ENCODE measurements around the gene PGAP3.

PGAP3 gene

DNA sequence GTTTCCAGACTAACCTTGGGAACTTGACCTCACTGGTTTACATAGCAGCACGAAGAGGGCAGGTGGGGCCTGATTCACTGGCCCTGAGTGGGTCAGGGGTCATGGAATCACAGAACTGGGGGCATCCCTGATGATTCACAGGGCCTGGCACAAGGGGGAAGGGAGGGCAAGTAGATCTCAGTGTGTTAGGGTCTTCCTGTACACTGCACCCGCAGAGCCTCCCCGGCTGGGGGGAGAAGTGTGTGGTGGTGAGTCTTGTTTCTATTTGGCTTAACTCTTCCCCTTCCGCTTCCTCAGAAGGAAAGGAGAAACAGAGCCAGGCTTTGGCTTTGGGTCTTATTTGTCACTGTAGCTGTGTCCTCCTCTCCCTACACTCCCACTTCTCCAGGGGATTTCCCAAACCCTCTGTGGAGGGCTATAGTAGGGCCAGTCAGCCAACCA is 47.2 kb downstream of the PGAP3 start:
- in situ Hi-C loops (cut with MboI; ENCODE audit: low sequenced_read_pairs), result no loop called here

DNA sequence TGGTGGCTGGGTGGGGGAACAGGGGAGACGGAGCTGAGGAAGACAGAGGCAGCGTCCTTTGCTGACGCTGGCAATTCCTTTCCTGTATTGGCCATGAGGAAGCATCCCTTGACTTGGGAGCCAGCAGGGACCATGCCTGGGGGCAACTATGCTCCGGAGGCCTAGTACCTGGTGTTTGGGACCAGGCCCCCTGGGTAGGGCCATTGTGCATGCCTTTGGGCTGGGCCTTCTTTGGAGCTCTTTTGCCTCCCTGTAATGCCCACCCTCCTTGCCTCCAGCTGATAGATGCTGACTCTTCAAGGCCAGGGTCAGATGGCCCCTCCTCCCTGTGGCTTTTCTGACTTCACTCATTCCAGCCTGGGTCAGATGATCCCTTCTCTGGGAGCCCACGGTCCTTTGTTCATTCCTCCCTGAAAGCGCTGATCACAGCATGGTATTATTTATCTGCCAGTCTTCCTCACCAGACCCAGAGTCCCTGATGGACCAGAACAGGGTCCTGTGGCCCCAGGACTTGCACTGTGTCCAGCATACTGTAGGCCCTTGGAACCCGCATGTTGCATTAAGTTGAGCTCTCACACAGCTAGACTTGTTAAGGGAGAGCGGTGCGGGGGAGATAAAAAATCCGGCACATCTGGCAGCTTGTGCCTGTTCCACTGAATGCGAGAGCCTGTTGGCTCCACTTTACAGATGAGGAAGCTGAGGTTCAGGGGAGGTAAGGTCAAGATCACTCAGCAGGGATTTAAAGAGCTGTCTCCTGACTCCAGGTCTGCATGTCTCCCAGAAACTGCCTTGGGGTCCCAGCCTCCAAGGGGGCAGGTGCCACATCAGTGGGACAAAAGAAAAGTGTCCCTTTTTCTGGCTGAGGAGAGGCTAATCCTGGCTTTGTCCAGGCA is 48.0 kb downstream of the PGAP3 start:
- in situ Hi-C loops (cut with MboI; ENCODE audit: low sequenced_read_pairs), result no loop called here

DNA sequence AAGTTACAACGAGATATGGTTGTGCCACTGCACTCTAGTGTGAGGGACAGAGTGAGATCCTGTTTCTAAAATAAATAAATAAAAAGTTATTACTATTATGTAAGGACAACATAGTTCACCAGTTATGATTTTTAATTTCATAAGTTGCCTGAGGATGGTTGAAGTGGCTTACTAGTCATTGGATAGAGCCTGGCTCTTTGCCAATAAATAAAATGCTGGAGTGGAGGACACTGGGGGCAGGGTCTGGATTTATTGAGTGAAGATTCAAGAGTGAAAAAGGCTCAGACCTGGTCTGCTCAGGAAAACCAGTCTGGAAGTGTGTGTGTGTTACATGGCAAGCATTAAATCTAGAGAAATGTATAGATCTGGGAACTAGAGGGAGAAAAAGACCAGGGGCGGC is 48.8 kb downstream of the PGAP3 start:
- in situ Hi-C loops (cut with MboI; ENCODE audit: low sequenced_read_pairs), result no loop called here

DNA sequence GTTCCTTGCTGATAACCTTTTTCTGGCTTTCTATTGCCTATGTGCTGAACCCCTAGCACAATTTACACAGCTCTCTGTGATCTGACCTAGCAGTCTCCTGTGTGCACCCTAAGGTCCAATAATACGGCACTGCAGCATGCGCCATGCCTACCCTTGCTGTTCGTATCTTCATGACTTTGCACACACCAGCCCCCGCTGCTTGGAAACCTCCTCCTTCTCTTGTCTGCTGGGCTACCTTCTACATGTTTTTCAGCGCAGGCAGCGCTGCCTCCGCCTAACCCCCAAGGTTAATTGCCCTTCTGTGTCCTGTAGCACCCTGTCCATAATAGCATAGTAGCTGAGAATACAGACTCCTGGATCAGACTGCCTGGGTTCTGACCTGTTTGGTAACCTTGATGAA is 49.5 kb downstream of the PGAP3 start:
- in situ Hi-C loops (cut with MboI; ENCODE audit: low sequenced_read_pairs), result no loop called here

DNA sequence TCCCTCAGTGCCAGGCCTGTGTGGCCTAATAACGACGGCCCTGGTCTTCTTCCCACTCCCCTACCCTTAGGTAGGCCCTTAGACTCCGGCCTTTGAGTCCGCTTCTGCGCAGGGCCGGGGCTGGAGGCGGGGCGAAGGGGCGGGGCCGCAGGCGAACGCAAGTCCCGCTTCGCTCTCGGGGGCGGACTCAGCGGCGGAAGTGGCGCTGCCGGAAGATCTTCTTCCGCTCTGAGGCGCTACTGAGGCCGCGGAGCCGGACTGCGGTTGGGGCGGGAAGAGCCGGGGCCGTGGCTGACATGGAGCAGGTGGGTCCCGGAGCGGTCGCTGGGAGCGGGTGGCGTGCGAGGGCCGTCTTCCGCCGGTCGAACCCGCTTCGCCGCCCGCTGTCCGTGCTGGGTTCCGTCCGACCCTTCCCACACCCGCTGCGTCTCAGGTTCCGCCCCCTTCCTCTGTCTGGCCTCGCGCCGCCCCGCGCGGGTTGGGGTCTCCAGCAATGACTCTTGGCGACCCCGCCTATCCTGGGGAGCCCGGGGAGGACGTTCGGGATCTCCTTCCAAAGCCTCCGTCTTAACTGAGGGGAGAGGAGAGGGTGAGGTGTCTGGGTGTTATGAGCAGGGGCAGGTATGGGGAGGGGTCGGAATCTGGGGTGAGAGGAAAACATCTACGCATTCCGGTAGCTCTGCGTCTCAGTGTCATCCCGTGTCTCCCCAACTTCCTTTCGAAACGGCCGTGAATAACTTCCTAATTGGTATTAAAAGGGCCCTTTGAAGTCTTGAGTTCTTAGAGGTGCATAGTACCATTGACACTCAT is 50.7 kb downstream of the PGAP3 start, which contains the start of gene STARD3:
STARD3 (plus strand) TSS at position 218 of the 810 bp plus-strand sequence. CDS start 16,388 bp downstream, outside the sequence.
- in situ Hi-C loops (cut with MboI; ENCODE audit: low sequenced_read_pairs), result no loop called here

DNA sequence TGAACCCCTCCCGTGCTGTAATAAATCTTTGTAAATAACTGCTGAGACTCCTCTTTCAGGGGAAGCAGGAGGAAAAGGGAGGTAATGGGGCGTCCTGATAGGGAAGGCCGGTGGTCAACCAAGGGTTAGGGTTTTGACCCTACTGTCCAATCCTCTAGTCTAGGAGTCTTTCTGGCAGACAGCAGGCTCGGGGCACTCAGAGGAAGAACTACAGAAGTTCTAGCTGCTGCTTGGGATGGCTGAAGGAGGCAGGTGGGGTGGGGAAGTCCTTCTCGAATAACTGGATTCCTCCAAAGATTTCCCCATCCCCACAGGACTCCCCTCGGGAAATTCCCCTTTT is 51.3 kb downstream of the PGAP3 start:
- in situ Hi-C loops (cut with MboI; ENCODE audit: low sequenced_read_pairs), result no loop called here

DNA sequence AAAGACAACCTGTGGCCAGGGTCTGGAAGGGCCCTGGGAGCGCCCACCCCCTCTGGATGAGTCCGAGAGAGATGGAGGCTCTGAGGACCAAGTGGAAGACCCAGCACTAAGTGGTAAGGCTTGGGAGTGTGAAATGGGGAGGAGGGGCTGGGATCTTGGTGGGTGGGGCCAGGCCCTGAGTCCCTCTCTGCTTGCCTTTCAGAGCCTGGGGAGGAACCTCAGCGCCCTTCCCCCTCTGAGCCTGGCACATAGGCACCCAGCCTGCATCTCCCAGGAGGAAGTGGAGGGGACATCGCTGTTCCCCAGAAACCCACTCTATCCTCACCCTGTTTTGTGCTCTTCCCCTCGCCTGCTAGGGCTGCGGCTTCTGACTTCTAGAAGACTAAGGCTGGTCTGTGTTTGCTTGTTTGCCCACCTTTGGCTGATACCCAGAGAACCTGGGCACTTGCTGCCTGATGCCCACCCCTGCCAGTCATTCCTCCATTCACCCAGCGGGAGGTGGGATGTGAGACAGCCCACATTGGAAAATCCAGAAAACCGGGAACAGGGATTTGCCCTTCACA is 52.2 kb downstream of the PGAP3 start:
- in situ Hi-C loops (cut with MboI; ENCODE audit: low sequenced_read_pairs), result no loop called here

DNA sequence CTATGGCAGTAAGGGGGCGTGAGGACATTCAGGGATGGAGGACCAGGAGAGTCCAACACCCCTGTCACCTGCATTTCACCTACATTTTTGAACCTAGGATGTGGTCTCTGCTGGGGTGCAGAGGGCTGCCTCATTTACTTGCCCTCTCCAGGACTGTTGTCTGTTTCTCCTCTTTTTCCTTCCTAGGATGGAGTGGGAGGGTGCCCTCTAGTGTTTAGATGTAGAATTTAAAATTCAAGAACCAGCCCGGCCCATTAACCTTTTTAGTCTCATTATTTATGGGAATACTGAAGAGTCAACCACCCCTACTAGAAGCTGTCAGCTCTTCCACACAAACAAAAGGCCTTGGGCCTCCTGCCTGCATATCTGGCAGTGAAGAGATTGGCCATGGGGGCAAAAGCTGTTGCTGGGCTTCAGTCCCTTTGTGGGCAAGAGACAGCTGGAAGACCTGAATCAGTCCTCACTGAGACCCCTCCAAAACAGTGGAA is 53.4 kb downstream of the PGAP3 start:
- in situ Hi-C loops (cut with MboI; ENCODE audit: low sequenced_read_pairs), result no loop called here

DNA sequence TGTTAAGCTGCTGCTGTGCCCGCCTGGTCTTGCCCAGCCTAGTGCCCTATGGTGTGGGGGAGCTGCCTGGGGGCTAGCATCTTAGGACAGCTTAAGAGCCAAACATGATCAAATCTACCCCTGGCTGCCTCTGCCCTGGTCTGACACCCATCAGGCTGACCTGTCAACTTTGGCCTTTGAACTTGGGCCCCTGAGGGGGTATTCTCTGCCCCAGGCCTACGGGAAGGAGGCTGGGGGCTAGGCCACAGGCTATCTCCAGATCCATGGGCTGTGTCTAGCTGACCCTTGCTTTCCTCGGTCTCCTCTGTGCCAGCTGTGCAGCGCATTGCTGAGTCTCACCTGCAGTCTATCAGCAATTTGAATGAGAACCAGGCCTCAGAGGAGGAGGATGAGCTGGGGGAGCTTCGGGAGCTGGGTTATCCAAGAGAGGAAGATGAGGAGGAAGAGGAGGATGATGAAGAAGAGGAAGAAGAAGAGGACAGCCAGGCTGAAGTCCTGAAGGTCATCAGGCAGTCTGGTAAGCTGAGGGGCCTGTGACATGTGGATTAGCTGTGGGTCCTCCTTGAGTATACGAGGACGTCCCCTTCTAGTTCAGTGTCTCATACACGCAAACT is 54.2 kb downstream of the PGAP3 start:
- in situ Hi-C loops (cut with MboI; ENCODE audit: low sequenced_read_pairs), result no loop called here

DNA sequence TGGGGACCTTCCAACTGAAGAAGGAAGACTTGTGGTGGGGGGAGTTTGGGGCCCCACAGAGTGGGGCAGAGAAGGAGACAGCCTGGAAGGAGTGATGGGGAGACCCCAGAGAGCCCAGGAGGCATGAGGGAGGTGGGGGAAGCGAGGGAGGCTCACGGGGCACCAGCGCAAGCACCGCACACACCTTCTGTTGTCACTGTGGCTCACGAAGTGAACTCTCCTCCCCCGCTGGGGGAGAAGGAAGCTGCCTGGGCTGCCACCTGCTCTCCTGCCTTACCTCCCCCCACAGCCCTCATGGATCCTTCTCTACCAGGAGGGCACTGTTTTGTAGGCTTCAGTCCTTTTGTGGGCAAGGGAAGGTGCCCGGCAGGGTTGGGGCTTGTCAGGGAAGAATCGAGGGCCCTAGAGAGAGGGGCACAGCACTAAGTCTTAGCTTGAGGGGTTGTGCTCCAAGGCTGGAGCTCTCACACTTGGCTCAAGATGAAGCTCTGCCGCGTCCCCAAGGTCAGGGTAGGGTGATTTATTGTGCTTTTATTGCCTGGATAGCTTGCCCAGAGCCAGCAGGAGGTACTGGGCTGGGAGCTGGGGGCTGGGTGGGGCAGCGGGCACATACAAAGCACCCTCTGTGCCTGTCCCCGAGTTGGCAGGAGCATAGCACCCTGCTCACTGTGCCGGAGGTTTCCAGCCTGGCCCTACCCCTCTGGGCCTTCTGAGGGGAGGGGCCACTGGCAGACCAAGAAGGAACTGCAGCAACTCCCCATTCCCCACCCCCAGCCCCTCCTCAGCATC is 55.5 kb downstream of the PGAP3 start:
- in situ Hi-C loops (cut with MboI; ENCODE audit: low sequenced_read_pairs), result no loop called here

DNA sequence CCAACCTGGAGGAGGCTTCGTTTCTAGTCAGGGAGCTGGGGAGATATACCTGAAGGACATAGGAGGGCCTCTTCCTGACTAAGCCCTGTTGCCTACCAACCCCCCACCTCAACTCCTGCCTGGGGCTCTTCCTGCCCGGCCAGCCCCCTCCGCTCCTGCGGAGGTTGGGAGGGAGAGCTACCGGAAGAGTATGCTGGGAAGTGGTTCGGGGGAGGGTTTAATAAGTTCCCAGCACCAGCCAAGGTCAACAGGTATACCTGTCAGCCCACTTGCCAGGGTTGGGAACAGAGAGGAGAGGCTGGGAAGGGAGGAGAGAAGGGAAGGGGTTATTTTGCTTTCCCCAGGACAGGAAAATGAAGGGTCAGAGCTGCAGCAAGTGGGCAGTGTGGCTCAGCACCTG is 56.5 kb downstream of the PGAP3 start:
- in situ Hi-C loops (cut with MboI; ENCODE audit: low sequenced_read_pairs), result no loop called here

DNA sequence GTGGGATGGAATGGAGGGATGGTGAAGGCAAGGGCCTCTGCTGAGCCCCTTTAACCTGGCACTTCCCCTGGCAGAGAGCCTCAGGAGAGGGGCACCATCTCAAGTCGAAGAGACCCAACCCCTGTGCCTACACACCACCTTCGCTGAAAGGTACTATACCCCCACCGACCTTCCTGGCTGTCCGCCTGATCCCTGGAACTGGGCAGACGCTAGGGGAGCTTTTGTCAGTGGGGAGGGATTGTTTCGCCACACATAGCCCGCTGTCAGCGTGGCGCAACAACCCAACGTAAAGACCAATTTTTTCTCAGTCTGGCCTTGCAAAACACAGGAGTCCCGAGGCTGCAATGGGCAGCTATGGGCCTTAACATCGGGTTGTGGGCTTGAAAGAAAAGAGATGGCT is 58.0 kb downstream of the PGAP3 start:
- in situ Hi-C loops (cut with MboI; ENCODE audit: low sequenced_read_pairs), result loop anchor here (10.0 kb wide), 1 partner anchor 55 kb away; the partner anchor contains the start of gene PGAP3

DNA sequence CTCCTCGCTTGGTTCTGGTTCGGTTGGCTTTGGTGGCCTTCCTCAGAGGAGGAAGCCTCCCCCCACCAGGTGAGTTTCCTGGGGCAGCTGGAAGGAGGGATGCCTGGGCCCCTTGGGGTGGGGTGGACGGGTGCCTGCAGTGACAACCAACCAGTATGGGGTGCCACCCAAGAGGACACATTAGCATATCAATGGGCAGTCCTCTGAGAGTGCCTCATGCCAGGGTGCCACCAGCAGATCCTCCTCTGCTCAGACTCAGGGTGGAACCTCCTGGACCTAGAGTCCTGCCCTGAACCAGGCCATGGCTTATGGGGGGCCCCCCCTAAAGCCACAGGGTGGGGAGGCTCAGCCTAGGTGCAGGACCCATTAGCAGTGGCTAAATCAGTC is 58.4 kb downstream of the PGAP3 start:
- in situ Hi-C loops (cut with MboI; ENCODE audit: low sequenced_read_pairs), result loop anchor here (10.0 kb wide), 1 partner anchor 55 kb away; the partner anchor contains the start of gene PGAP3

DNA sequence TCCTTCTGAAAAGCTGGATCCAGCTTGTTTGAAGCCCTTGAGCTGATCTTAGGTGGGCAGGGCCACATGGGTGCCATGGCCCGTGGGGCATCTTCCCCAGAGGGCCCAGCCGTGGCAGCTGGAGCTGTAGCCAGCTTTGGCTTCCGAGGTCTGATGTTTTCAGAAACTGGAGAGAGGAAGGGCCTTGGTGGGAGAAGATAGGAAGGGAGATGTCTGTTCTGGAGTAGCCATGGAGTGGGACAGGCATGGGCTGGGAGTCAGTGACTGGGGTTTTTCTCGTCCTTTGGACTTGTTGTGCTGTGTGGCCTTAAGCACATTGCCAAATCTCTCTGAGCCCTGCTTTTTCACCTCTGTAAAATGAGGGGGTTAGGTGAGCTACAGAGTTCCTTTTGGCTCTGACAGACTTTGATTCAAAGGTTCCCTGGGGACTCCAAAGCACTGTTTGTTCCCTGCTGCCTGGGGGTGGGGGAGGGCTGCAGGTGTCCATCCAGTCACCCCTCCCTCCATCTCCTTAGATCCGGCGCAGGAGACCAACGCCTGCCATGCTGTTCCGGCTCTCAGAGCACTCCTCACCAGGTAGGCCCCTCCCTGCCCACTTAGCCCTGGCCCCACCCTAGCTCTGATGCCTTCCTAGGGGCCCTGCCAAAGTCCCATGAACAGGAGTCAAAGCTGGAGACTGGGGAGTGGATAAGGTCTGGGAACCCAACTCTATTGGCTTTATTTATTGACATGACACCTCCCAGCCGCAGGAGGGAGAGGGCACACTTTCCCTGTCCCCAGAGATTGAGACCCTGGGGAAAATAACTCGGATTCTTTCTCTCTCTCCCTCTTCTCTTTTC is 59.0 kb downstream of the PGAP3 start:
- in situ Hi-C loops (cut with MboI; ENCODE audit: low sequenced_read_pairs), result loop anchor here (10.0 kb wide), 1 partner anchor 56 kb away; the partner anchor contains the start of gene PGAP3

DNA sequence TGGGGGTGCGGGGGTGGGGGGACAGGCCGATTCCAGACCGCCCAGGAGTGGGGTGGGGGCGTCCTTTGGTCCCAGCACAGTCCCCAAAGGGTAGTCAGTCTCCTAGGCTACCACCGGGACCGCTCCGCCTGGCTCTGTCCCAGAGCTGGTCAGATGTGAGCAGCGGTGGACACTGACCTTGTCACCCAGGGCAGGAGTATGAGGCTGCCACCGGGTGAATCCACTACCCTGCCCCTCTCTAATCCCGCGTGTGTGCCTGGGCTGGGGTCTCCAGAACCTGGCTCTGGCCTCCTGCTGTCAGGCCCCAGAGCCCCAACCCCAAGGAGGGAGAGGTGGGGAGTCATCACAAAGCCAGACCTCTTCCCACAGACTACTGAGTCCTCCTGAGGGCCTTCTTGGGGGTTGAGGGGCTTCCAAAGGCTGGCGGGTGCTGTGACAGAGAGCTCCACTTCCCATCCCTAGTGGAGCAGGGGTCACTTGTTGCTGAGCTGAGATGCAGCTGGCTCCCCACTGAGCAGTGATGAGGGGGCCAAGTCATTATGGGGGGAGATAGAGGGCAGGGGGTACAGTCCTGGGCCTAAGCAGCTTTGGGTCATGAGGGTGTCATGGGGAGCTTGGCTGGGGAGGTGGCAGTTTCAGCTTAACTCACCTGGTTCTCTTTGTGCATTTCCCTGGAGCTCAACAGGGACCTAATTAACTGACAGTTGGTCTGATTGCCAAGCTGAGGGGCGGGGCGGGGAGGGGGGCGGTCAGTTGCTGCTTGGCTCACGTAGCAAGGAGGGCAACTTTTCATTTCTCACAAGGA is 59.9 kb downstream of the PGAP3 start:
- in situ Hi-C loops (cut with MboI; ENCODE audit: low sequenced_read_pairs), result loop anchor here (10.0 kb wide), 1 partner anchor 57 kb away; the partner anchor contains the start of gene PGAP3

DNA sequence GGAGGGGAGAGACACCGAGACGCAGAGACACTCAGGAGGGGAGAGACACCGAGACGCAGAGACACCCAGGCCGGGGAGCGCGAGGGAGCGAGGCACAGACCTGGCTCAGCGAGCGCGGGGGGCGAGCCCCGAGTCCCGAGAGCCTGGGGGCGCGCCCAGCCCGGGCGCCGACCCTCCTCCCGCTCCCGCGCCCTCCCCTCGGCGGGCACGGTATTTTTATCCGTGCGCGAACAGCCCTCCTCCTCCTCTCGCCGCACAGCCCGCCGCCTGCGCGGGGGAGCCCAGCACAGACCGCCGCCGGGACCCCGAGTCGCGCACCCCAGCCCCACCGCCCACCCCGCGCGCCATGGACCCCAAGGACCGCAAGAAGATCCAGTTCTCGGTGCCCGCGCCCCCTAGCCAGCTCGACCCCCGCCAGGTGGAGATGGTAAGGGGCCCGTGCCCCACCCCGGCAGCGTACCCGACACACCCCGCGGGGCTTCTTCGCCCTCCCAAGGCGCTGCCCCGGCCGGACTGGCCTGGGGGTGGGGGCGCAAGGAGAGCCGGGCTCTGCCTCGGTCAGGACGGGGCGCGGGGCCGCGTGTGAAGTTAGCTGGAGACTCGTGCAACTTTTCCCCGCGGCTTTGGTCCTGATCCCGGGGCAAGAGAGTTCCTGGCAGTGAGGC is 60.7 kb downstream of the PGAP3 start:
- in situ Hi-C loops (cut with MboI; ENCODE audit: low sequenced_read_pairs), result loop anchor here (10.0 kb wide), 1 partner anchor 58 kb away; the partner anchor contains the start of gene PGAP3

Measured in HL-60/S4 treated with retinoic acid at 250 ng/mL for 4 days and 3 days (cell line).